ENCODE measurements around the gene C1orf232. TPM values are rescaled to one million over a fixed set of nuclear protein-coding genes. Genes with fewer than 3 reads are reported as not detected.
A peak's percentile ranks its signal among the peaks of the same experiment; 100 is the strongest.

Gene C1orf232
- total and polyA plus RNA-seq, 9 of the 15 experiments (the other 6 are each of a cell fraction or from before 2014, with no cell fraction given): not detected

DNA sequence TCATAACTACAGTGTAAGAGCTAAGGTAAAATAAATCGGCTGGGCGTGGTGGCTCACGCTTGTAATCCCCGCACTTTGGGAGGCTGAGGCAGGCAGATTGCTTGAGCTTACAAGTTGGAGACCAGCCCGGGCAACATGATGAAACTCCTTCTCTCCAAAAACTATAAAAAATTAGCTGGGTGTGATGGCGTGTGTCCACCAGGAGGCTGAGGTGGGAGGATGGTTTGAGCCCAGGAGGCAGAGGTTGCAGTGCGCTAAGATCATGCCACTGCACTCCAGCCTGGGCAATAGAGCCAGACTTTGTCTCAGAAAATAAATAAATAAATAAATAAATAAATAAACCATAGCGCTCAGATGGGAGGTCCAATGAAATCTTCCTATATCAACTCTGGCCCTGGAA lies 26.6 kb downstream of the C1orf232 start (continued):
- TF ChIP-seq, protein P1, sequence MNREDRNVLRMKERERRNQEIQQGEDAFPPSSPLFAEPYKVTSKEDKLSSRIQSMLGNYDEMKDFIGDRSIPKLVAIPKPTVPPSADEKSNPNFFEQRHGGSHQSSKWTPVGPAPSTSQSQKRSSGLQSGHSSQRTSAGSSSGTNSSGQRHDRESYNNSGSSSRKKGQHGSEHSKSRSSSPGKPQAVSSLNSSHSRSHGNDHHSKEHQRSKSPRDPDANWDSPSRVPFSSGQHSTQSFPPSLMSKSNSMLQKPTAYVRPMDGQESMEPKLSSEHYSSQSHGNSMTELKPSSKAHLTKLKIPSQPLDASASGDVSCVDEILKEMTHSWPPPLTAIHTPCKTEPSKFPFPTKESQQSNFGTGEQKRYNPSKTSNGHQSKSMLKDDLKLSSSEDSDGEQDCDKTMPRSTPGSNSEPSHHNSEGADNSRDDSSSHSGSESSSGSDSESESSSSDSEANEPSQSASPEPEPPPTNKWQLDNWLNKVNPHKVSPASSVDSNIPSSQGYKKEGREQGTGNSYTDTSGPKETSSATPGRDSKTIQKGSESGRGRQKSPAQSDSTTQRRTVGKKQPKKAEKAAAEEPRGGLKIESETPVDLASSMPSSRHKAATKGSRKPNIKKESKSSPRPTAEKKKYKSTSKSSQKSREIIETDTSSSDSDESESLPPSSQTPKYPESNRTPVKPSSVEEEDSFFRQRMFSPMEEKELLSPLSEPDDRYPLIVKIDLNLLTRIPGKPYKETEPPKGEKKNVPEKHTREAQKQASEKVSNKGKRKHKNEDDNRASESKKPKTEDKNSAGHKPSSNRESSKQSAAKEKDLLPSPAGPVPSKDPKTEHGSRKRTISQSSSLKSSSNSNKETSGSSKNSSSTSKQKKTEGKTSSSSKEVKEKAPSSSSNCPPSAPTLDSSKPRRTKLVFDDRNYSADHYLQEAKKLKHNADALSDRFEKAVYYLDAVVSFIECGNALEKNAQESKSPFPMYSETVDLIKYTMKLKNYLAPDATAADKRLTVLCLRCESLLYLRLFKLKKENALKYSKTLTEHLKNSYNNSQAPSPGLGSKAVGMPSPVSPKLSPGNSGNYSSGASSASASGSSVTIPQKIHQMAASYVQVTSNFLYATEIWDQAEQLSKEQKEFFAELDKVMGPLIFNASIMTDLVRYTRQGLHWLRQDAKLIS (CRISPR knock-in tag; IDR thresholded peaks at IDR 0.05): no peak
- TF ChIP-seq PHTF2 (CRISPR knock-in tag; IDR thresholded peaks at IDR 0.05): no peak
- TF ChIP-seq ZNF165 (CRISPR knock-in tag; IDR thresholded peaks at IDR 0.05; ENCODE audit: borderline replicate concordance): no peak
- TF ChIP-seq, protein P2, sequence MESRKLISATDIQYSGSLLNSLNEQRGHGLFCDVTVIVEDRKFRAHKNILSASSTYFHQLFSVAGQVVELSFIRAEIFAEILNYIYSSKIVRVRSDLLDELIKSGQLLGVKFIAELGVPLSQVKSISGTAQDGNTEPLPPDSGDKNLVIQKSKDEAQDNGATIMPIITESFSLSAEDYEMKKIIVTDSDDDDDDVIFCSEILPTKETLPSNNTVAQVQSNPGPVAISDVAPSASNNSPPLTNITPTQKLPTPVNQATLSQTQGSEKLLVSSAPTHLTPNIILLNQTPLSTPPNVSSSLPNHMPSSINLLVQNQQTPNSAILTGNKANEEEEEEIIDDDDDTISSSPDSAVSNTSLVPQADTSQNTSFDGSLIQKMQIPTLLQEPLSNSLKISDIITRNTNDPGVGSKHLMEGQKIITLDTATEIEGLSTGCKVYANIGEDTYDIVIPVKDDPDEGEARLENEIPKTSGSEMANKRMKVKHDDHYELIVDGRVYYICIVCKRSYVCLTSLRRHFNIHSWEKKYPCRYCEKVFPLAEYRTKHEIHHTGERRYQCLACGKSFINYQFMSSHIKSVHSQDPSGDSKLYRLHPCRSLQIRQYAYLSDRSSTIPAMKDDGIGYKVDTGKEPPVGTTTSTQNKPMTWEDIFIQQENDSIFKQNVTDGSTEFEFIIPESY (CRISPR knock-in tag; IDR thresholded peaks at IDR 0.05): peak; percentile 96
- TF ChIP-seq RBM15 (IDR thresholded peaks at IDR 0.05; ENCODE audit: insufficient read depth, low read length): no peak
- TF ChIP-seq ETV1 (tag; conservative IDR thresholded peaks at IDR 0.05; ENCODE audit: low read depth): no peak
- no peak for TF ChIP-seq PYGO2 (tag; IDR thresholded peaks at IDR 0.05)
- no peak for TF ChIP-seq KAT2B (IDR thresholded peaks at IDR 0.05; ENCODE audit: low read depth, low read length)
- TF ChIP-seq, protein P3, sequence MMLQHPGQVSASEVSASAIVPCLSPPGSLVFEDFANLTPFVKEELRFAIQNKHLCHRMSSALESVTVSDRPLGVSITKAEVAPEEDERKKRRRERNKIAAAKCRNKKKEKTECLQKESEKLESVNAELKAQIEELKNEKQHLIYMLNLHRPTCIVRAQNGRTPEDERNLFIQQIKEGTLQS (IDR thresholded peaks at IDR 0.05): peak; percentile 50; the same call in 1 of the 2 replicates
- TF ChIP-seq, protein P3 (CRISPR knock-in tag; conservative IDR thresholded peaks at IDR 0.05): no peak
- TF ChIP-seq, protein P4, sequence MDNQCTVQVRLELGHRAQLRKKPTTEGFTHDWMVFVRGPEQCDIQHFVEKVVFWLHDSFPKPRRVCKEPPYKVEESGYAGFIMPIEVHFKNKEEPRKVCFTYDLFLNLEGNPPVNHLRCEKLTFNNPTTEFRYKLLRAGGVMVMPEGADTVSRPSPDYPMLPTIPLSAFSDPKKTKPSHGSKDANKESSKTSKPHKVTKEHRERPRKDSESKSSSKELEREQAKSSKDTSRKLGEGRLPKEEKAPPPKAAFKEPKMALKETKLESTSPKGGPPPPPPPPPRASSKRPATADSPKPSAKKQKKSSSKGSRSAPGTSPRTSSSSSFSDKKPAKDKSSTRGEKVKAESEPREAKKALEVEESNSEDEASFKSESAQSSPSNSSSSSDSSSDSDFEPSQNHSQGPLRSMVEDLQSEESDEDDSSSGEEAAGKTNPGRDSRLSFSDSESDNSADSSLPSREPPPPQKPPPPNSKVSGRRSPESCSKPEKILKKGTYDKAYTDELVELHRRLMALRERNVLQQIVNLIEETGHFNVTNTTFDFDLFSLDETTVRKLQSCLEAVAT (IDR thresholded peaks at IDR 0.05): no peak
- no peak for TF ChIP-seq BRCA1 (IDR thresholded peaks at IDR 0.05)
- TF ChIP-seq BRCA1 (CRISPR knock-in tag; IDR thresholded peaks at IDR 0.05): no peak
